Measurements from ENCODE around the gene EDDM13. TPM values are rescaled to one million over a fixed set of nuclear protein-coding genes. Genes with fewer than 3 reads are reported as not detected.

The EDDM13 gene
- total and polyA plus RNA-seq, 11 donors: 0.42 TPM; not detected in 10

GRCh38 chr19:56263319-56263718 lies 9.2 kb upstream of the EDDM13 start:
- no peak overlapping the region for H3K4me3 ChIP-seq
- TF ChIP-seq CTCF (IDR thresholded peaks at IDR 0.05): no peak
- TF ChIP-seq POLR2A (IDR thresholded peaks at IDR 0.05): no peak
- WGBS, 4 donors: 84 to 89% (median 85%) methylated on average over 5 of the region's 5 CpGs
- no peaks in the 10 kb centered on the region for H3K9me3 ChIP-seq
- H3K27me3 ChIP-seq: no peaks in the 10 kb centered on the region
- ATAC-seq: no peak
- H3K27ac ChIP-seq: no peak overlapping the region
- H3K36me3 ChIP-seq: no peaks in the 10 kb centered on the region
- intact Hi-C loops (cut with DNase I): no loop called here
- H3K4me1 ChIP-seq: peaks cover 0 to 7% (median 0%) of the 10 kb centered on the region in 12 donors
- no peak for DNase-seq

GRCh38 chr19:56266051-56266450 lies 6.5 kb upstream of the EDDM13 start:
- intact Hi-C loops (cut with DNase I): no loop called here
- Histone ChIP-seq H3K4me3 (no peak overlapping the region), H3K9me3 (no peaks in the 10 kb centered on the region), H3K36me3 (no peaks in the 10 kb centered on the region), H3K27ac (no peak overlapping the region), H3K27me3 (no peaks in the 10 kb centered on the region), H3K4me1 (peaks cover 0 to 7% (median 0%) of the 10 kb centered on the region in 12 donors)
- no peak for DNase-seq
- ATAC-seq: peak in 2 of 4 donors; percentile 28 to 55
- TF ChIP-seq CTCF (IDR thresholded peaks at IDR 0.05) (no peak), POLR2A (IDR thresholded peaks at IDR 0.05) (no peak)
- 14 to 46% (median 30%) methylated on average over 3 of the region's 3 CpGs for WGBS, 4 donors

GRCh38 chr19:56269348-56269747 lies 3.2 kb upstream of the EDDM13 start:
- H3K36me3 ChIP-seq: no peaks in the 10 kb centered on the region
- H3K27ac ChIP-seq: no peak overlapping the region
- intact Hi-C loops (cut with DNase I): no loop called here
- WGBS, 4 donors: 87 to 96% (median 95%) methylated on average over 6 of the region's 6 CpGs
- DNase-seq (no peak), ATAC-seq (no peak)
- no peak for TF ChIP-seq POLR2A (IDR thresholded peaks at IDR 0.05)
- TF ChIP-seq CTCF (IDR thresholded peaks at IDR 0.05): no peak
- peaks cover 0 to 7% (median 0%) of the 10 kb centered on the region in 12 donors for H3K4me1 ChIP-seq
- no peak overlapping the region for H3K4me3 ChIP-seq
- H3K27me3 ChIP-seq: no peaks in the 10 kb centered on the region
- H3K9me3 ChIP-seq: no peaks in the 10 kb centered on the region

- no peak overlapping the region for H3K4me3 ChIP-seq
- no peaks in the 10 kb centered on the region for H3K27me3 ChIP-seq
- intact Hi-C loops (cut with DNase I): no loop called here
- H3K9me3 ChIP-seq: no peaks in the 10 kb centered on the region
- 85 to 92% (median 87%) methylated on average over 3 of the region's 3 CpGs for WGBS, 4 donors
- peaks cover 0 to 5% (median 0%) of the 10 kb centered on the region in 12 donors for H3K4me1 ChIP-seq
- TF ChIP-seq POLR2A (IDR thresholded peaks at IDR 0.05) (no peak), CTCF (IDR thresholded peaks at IDR 0.05) (no peak)
- no peak overlapping the region for H3K27ac ChIP-seq
- no peak for ATAC-seq
- H3K36me3 ChIP-seq: no peaks in the 10 kb centered on the region
- no peak for DNase-seq
Measured at GRCh38 chr19:56270676-56271075, 1.9 kb upstream of the EDDM13 start.
